ENCODE data around the gene SKIC2. TPM values are rescaled to one million over a fixed set of nuclear protein-coding genes. Genes with fewer than 3 reads are reported as not detected.

Gene SKIC2
- total RNA-seq, 4 donors from 2014 or later = 52.8 to 173 (median 71.3) TPM

- in situ Hi-C loops (cut with MboI; ENCODE audit: low pct_ligation_motif_present in 1 of 4, low pct_unique_long_range_greater_than_20kb in 1 of 4, low sequenced_read_pairs in 3 of 4) (loop anchor here in 3 of 4 donors (10.0 to 25.0 kb wide), 3 partner anchors 48 to 278 kb away; partner anchors contain the start of gene ZBTB12 (in 1 of the 3)), intact Hi-C loops (cut with DNase I; ENCODE audit: low total_unique reads) (loop anchor here (5.0 kb wide), 1 partner anchor 51 kb away; the partner anchor contains the start of gene ZBTB12)
- TF ChIP-seq POLR2A (IDR thresholded peaks at IDR 0.05) = no peak
- TF ChIP-seq CTCF (IDR thresholded peaks at IDR 0.05) = no peak
- TF ChIP-seq EP300 (IDR thresholded peaks at IDR 0.05; ENCODE audit: low read depth) = no peak
- TF ChIP-seq POLR2AphosphoS5 (IDR thresholded peaks at IDR 0.05) = no peak
- H3K4me3 ChIP-seq = no peak overlapping the region
- DNase-seq = no peak
- 72% methylated on average over 5 of the region's 5 CpGs; no CpG with 5 or more reads in 1 of the 2 donors for WGBS, 2 donors (ENCODE audit: low coverage in 1 of 2)
- peaks cover 2 to 6% (median 4%) of the 10 kb centered on the region in 4 donors for H3K4me1 ChIP-seq
- H3K36me3 ChIP-seq = peaks cover 0 to 28% (median 15%) of the 10 kb centered on the region in 4 donors
- H3K27ac ChIP-seq = peak overlapping the region in 1 of 4 donors; percentile 47
- H3K27me3 ChIP-seq = no peaks in the 10 kb centered on the region
- no peaks in the 10 kb centered on the region for H3K9me3 ChIP-seq
Measured at GRCh38 chr6:31952890-31953289, 6.1 kb upstream of the SKIC2 start.

DNA sequence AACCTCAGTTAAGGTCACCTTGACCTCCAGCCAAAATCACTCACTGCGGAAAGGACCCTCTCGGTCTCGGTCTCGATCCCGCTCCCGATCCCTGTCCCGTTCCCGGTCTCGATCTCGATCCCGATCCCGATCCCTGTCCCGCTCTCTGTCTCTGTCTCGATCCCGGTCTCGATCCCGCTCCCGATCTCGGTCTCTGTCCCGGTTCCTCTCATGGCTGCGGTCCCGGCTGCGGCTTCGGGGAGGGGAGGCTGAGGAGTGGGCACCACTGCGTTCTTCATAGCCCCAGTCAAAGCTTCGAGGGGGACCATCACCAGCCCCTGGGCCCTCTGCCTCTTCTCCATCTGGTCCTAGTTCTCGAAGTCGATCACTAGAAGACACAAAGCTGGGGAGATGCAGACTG lies 4.5 kb upstream of the SKIC2 start:
- Histone ChIP-seq H3K36me3 (peaks cover 0 to 28% (median 15%) of the 10 kb centered on the region in 4 donors), H3K4me3 (no peak overlapping the region), H3K4me1 (peaks cover 9 to 16% (median 13%) of the 10 kb centered on the region in 4 donors), H3K9me3 (no peaks in the 10 kb centered on the region), H3K27me3 (no peaks in the 10 kb centered on the region), H3K27ac (no peak overlapping the region)
- in situ Hi-C loops (cut with MboI; ENCODE audit: low pct_ligation_motif_present in 1 of 4, low pct_unique_long_range_greater_than_20kb in 1 of 4, low sequenced_read_pairs in 3 of 4) = loop anchor here in 3 of 4 donors (10.0 to 25.0 kb wide), 3 partner anchors 50 to 280 kb away; partner anchors contain the start of gene ZBTB12 (in 1 of the 3)
- no peak for DNase-seq
- TF ChIP-seq EP300 (IDR thresholded peaks at IDR 0.05; ENCODE audit: low read depth) (no peak), POLR2A (IDR thresholded peaks at IDR 0.05) (no peak)
- intact Hi-C loops (cut with DNase I; ENCODE audit: low total_unique reads) = loop anchor here (5.0 kb wide), 1 partner anchor 52 kb away; the partner anchor contains the start of gene ZBTB12
- WGBS, 2 donors (ENCODE audit: low coverage in 1 of 2) = 96 to 98% methylated on average over 9 to 28 of the region's 28 CpGs

- in situ Hi-C loops (cut with MboI; ENCODE audit: low pct_ligation_motif_present in 1 of 4, low pct_unique_long_range_greater_than_20kb in 1 of 4, low sequenced_read_pairs in 3 of 4) (loop anchor here in 3 of 4 donors (10.0 to 25.0 kb wide), 3 partner anchors 52 to 282 kb away; partner anchors contain the start of gene ZBTB12 (in 1 of the 3)), intact Hi-C loops (cut with DNase I; ENCODE audit: low total_unique reads) (no loop called here)
- Histone ChIP-seq H3K36me3 (peaks cover 0 to 28% (median 15%) of the 10 kb centered on the region in 4 donors), H3K9me3 (no peaks in the 10 kb centered on the region), H3K27ac (no peak overlapping the region), H3K4me3 (no peak overlapping the region), H3K27me3 (no peaks in the 10 kb centered on the region), H3K4me1 (peaks cover 11 to 23% (median 19%) of the 10 kb centered on the region in 4 donors)
- TF ChIP-seq POLR2A (IDR thresholded peaks at IDR 0.05) = no peak
- TF ChIP-seq CTCF (IDR thresholded peaks at IDR 0.05) = no peak
- TF ChIP-seq EP300 (IDR thresholded peaks at IDR 0.05; ENCODE audit: low read depth) = no peak
- no peak for TF ChIP-seq POLR2AphosphoS5 (IDR thresholded peaks at IDR 0.05)
- DNase-seq = no peak
- 92 to 100% methylated on average over 2 to 3 of the region's 3 CpGs for WGBS, 2 donors (ENCODE audit: low coverage in 1 of 2)
Measured at GRCh38 chr6:31956796-31957195, 2.2 kb upstream of the SKIC2 start.

DNA sequence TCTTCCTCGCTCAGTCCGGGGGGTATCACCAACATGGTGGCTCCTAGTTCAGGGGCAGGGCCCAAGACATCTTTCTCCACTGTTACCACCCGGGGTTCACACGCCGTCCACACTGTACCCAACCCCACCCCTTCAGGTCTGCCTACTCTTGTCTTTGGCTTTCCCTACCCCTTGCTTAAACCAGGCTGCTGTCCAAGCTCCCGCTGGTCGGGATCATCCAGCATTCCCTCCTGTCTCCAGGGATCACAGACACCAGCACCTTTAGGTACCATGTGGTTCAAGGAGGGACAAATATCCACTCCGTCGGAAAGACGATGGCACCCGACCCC lies 599 bp upstream of the SKIC2 start:
- in situ Hi-C loops (cut with MboI; ENCODE audit: low pct_ligation_motif_present in 1 of 4, low pct_unique_long_range_greater_than_20kb in 1 of 4, low sequenced_read_pairs in 3 of 4) (loop anchor here in 3 of 4 donors (10.0 to 25.0 kb wide), 3 partner anchors 54 to 284 kb away; partner anchors contain the start of gene ZBTB12 (in 1 of the 3)), intact Hi-C loops (cut with DNase I; ENCODE audit: low total_unique reads) (no loop called here)
- Histone ChIP-seq H3K4me3 (peak overlapping the region; percentile 62 to 94 (median 80)), H3K27me3 (no peaks in the 10 kb centered on the region), H3K36me3 (peaks cover 0 to 32% (median 12%) of the 10 kb centered on the region in 4 donors), H3K27ac (peak overlapping the region; percentile 83 to 94 (median 86)), H3K4me1 (peaks cover 11 to 23% (median 19%) of the 10 kb centered on the region in 4 donors), H3K9me3 (no peaks in the 10 kb centered on the region)
- no peak for DNase-seq
- 9% methylated on average over 11 of the region's 11 CpGs; no CpG with 5 or more reads in 1 of the 2 donors for whole genome bisulfite sequencing, 2 donors (ENCODE audit: low coverage in 1 of 2)
- TF ChIP-seq POLR2A (IDR thresholded peaks at IDR 0.05) (no peak), EP300 (IDR thresholded peaks at IDR 0.05; ENCODE audit: low read depth) (no peak), POLR2AphosphoS5 (IDR thresholded peaks at IDR 0.05) (no peak), CTCF (IDR thresholded peaks at IDR 0.05) (no peak)

Data from transverse colon (tissue), 4 donors.